IPS-NIHi7 (cell line): ENCODE measurements around the gene TTC23.

Source experiments
- DNase-seq: peaks from one replicate; pipeline ENCODE4 v3.0.0; 2012; ENCODE audit warnings: mixed read lengths; ENCODE audit errors: extremely low spot score

TTC23 gene

GRCh38 chr15:99249270-99249841 is at the start of gene TTC23:
Gene TTC23, minus strand, starts transcription at chr15:99249581. Its CDS starts 20,869 bp downstream, at chr15:99228712.
- DNase-seq = peak; percentile 72

- no peak for DNase-seq
Observed at GRCh38 chr15:99296386-99296785, 47.0 kb upstream of the TTC23 start.

- no peak for DNase-seq
Observed at GRCh38 chr15:99295840-99296239, 46.5 kb upstream of the TTC23 start.

GRCh38 chr15:99291643-99292042 is 42.3 kb upstream of the TTC23 start:
- DNase-seq = no peak

- no peak for DNase-seq
Observed at GRCh38 chr15:99283717-99284116, 34.3 kb upstream of the TTC23 start.

GRCh38 chr15:99282586-99282985 is 33.2 kb upstream of the TTC23 start:
- DNase-seq = no peak

- no peak for DNase-seq
Observed at GRCh38 chr15:99282121-99282520, 32.7 kb upstream of the TTC23 start.

GRCh38 chr15:99279827-99280226 is 30.4 kb upstream of the TTC23 start:
- no peak for DNase-seq

- DNase-seq = no peak
Observed at GRCh38 chr15:99279290-99279689, 29.9 kb upstream of the TTC23 start.

GRCh38 chr15:99275525-99276128 is 26.2 kb upstream of the TTC23 start:
- DNase-seq = no peak

- DNase-seq = no peak
Observed at GRCh38 chr15:99275061-99275460, 25.7 kb upstream of the TTC23 start.

GRCh38 chr15:99273801-99274200 is 24.4 kb upstream of the TTC23 start:
- no peak for DNase-seq

GRCh38 chr15:99268431-99268830 is 19.1 kb upstream of the TTC23 start:
- no peak for DNase-seq

GRCh38 chr15:99267957-99268356 is 18.6 kb upstream of the TTC23 start:
- no peak for DNase-seq

GRCh38 chr15:99265541-99266070 is 16.2 kb upstream of the TTC23 start:
- no peak for DNase-seq

- DNase-seq = no peak
Observed at GRCh38 chr15:99264125-99264524, 14.7 kb upstream of the TTC23 start.

GRCh38 chr15:99257107-99257750 is 7.8 kb upstream of the TTC23 start:
- DNase-seq = no peak

- DNase-seq = no peak
Observed at GRCh38 chr15:99253381-99254090, 4.2 kb upstream of the TTC23 start.

GRCh38 chr15:99252326-99252725 is 2.9 kb upstream of the TTC23 start:
- no peak for DNase-seq

- peak; percentile 97 for DNase-seq
Observed at GRCh38 chr15:99250857-99251841, 1.8 kb upstream of the TTC23 start, which contains the start of gene LRRC28. Gene LRRC28, plus strand, starts transcription at chr15:99251481. Its CDS starts 4,477 bp downstream, at chr15:99255958.

- DNase-seq = no peak
Observed at GRCh38 chr15:99250494-99250856, 1.1 kb upstream of the TTC23 start.
